Glutamatergic neuron (in vitro differentiated cells): Measurements from ENCODE around the gene GALNT17. TPM values are rescaled to one million over a fixed set of nuclear protein-coding genes. Genes with fewer than 3 reads are reported as not detected.

ENCODE experiments used
- DNase-seq: peaks from one replicate; pipeline ENCODE4 v3.0.0; 2022
- H3K27ac Mint-ChIP-seq: one replicate; pipeline ENCODE4 v1.8.0; 2020; ENCODE audit warnings: mild to moderate bottlenecking, mixed read lengths, inconsistent platforms; ENCODE audit not compliant: unreplicated experiment
- H3K27me3 Mint-ChIP-seq: one replicate; pipeline ENCODE4 v1.8.0; 2020; ENCODE audit warnings: mild to moderate bottlenecking, moderate library complexity, mixed read lengths, inconsistent platforms; ENCODE audit not compliant: unreplicated experiment
- H3K36me3 Mint-ChIP-seq: one replicate; pipeline ENCODE4 v1.8.0; 2020; ENCODE audit warnings: mild to moderate bottlenecking, mixed read lengths, inconsistent platforms; ENCODE audit not compliant: unreplicated experiment
- H3K4me1 Mint-ChIP-seq: one replicate; pipeline ENCODE4 v1.8.0; 2020; ENCODE audit warnings: mild to moderate bottlenecking, low read depth, mixed read lengths, inconsistent platforms; ENCODE audit not compliant: unreplicated experiment
- H3K4me3 Mint-ChIP-seq: one replicate; pipeline ENCODE4 v1.8.0; 2020; ENCODE audit warnings: mild to moderate bottlenecking, mixed read lengths, inconsistent platforms; ENCODE audit not compliant: unreplicated experiment
- H3K9me3 Mint-ChIP-seq: one replicate; pipeline ENCODE4 v1.8.0; 2020; ENCODE audit warnings: mild to moderate bottlenecking, moderate library complexity, mixed read lengths, inconsistent platforms; ENCODE audit not compliant: unreplicated experiment
- CTCF ChIP-seq: fragments of 200-600 bp; sonication (generic); IDR thresholded peaks from one replicate; pipeline ENCODE4 v1.5.0; 2021; ENCODE audit not compliant: partially characterized antibody, unreplicated experiment
- long read RNA-seq: library from polyadenylated mRNA; unstranded; transcript quantifications from one replicate; pipeline ENCODE4 v2.0.0, GENCODE V29; 2020; ENCODE audit not compliant: unreplicated experiment
- total RNA-seq: library from RNA; stranded (reverse); fragmentation: NEBNext Ultra II Directional; extraction: Animal tissue kit (Norgen Biotek cat#: 25700); gene quantifications from one replicate; pipeline ENCODE4 v1.2.1, GENCODE V29; 2021; ENCODE audit not compliant: unreplicated experiment

GALNT17 gene
- 42.0 TPM for total RNA-seq
- long read RNA-seq, partial matches to known transcripts: 2 of 2 reads
- long read RNA-seq, other reads (novel, unspliced or antisense): 0 of 2 reads

GRCh38 chr7:71132127-71132376 is at the start of gene GALNT17:
Gene GALNT17 (plus strand): TSS chr7:71132144.
- H3K27ac Mint-ChIP-seq: peak within 1 kb of the TSS; percentile 85
- H3K27me3 Mint-ChIP-seq: peaks cover 16% of the 10 kb centered on the region
- H3K4me1 Mint-ChIP-seq: peaks cover 18% of the 10 kb centered on the region

GRCh38 chr7:71095266-71095860 is 36.6 kb upstream of the GALNT17 start:
- no peak overlapping the region for H3K27ac Mint-ChIP-seq
- DNase-seq: no peak
- no peaks in the 10 kb centered on the region for H3K4me1 Mint-ChIP-seq
- no peaks in the 10 kb centered on the region for H3K9me3 Mint-ChIP-seq
- peaks cover 3% of the 10 kb centered on the region for H3K27me3 Mint-ChIP-seq
- H3K36me3 Mint-ChIP-seq: peaks cover 5% of the 10 kb centered on the region
- TF ChIP-seq CTCF: no peak
- H3K4me3 Mint-ChIP-seq: no peak overlapping the region

More at GRCh38 chr7:71132127-71132376, at the start of gene GALNT17:
- Mint-ChIP-seq H3K4me3 (peak within 1 kb of the TSS; percentile 98), H3K9me3 (peaks cover 11% of the 10 kb centered on the region), H3K36me3 (no peaks in the 10 kb centered on the region)
- peak; percentile 60 for DNase-seq
- TF ChIP-seq CTCF: no peak

- Mint-ChIP-seq H3K4me3 (no peak overlapping the region), H3K4me1 (no peaks in the 10 kb centered on the region), H3K27me3 (peaks cover 3% of the 10 kb centered on the region), H3K9me3 (no peaks in the 10 kb centered on the region), H3K27ac (no peak overlapping the region), H3K36me3 (peaks cover 5% of the 10 kb centered on the region)
- TF ChIP-seq CTCF: no peak
- DNase-seq: no peak
Observed at GRCh38 chr7:71096351-71096750, 35.6 kb upstream of the GALNT17 start.

GRCh38 chr7:71106226-71106625 is 25.7 kb upstream of the GALNT17 start:
- TF ChIP-seq CTCF: no peak
- no peak for DNase-seq
- H3K27ac Mint-ChIP-seq: no peak overlapping the region
- no peak overlapping the region for H3K4me3 Mint-ChIP-seq
- H3K27me3 Mint-ChIP-seq: no peaks in the 10 kb centered on the region
- H3K36me3 Mint-ChIP-seq: no peaks in the 10 kb centered on the region
- no peaks in the 10 kb centered on the region for H3K4me1 Mint-ChIP-seq
- no peaks in the 10 kb centered on the region for H3K9me3 Mint-ChIP-seq

- Mint-ChIP-seq H3K4me1 (no peaks in the 10 kb centered on the region), H3K27ac (no peak overlapping the region), H3K27me3 (no peaks in the 10 kb centered on the region), H3K9me3 (no peaks in the 10 kb centered on the region), H3K36me3 (peaks cover 5% of the 10 kb centered on the region), H3K4me3 (no peak overlapping the region)
- no peak for TF ChIP-seq CTCF
- DNase-seq: no peak
Observed at GRCh38 chr7:71112436-71112835, 19.5 kb upstream of the GALNT17 start.
